HUDEP-2 (cell line): ENCODE measurements around the gene ST3GAL5.
A peak's percentile ranks its signal among the peaks of the same experiment; 100 is the strongest.
"Not testable (repeated sequence)": the region's sequence is repeated elsewhere in the genome, so short reads cannot be mapped to it uniquely, and the experiment has no call there.

ENCODE experiments used
- DNase-seq, 76 experiments: peaks; one replicate each; lab custom pipeline; 2025; ENCODE audit not compliant: unreplicated experiment in 76 of 76; lab: John Stamatoyannopoulos, UW

Gene ST3GAL5

DNA sequence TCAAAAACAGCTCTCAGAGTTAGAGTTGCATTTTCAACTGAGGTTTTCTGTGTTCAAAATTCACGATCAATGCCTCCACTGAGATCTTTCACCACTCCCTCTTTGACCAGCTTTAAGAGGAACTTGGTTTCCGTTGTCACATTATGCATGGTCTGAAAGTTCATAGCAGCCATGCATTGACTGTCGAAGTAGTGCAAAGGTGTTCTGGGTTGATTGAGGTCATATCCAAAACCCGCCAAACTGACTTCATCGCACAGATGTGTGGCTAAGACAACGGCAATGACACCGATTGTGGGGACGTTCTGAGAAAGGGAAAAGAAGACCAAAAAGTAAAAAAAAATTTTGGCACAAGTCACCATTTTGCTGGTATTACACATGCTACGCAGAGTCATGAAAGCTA, 48.7 kb downstream of the ST3GAL5 start:
- no peak for DNase-seq

DNA sequence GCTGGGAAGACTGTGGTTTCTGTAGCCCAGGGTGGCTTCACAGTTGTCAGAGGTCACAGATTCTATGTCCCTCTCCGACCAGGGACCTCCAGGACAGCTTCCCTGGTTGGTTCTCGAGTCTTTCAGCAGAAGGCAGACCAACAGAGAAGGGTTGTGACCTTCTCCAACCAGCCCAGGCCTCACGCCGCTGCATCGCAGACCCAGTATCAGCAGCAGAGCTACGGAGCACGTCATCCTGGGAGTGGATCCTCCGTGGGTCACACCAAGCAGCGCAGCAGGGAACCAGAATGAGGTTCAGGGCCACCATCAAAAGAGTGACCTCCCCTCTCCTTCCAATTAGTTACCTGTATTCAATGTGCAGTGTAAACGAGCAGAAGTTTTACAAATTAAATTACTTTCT, 49.3 kb downstream of the ST3GAL5 start:
- DNase-seq: no peak

DNA sequence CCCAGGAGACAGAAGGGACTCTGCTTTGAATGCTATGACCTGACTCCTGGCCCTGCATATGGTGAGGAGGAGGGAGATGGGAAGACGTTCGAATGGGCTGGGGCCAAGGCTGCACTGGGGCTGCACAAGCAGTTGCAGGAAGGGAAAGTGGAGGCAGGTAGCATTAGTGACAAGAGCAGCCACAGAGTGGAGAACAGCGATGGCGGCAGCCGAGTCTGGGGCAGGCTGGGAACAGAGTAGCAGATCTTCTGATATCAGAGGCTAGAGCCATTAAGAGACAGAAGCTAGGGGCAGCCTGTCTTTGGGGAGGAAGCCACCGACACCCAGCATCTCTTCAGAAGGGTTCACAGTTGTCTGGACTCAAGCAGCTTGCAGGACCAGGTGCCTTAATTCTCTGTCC, 50.1 kb downstream of the ST3GAL5 start:
- DNase-seq: no peak

DNA sequence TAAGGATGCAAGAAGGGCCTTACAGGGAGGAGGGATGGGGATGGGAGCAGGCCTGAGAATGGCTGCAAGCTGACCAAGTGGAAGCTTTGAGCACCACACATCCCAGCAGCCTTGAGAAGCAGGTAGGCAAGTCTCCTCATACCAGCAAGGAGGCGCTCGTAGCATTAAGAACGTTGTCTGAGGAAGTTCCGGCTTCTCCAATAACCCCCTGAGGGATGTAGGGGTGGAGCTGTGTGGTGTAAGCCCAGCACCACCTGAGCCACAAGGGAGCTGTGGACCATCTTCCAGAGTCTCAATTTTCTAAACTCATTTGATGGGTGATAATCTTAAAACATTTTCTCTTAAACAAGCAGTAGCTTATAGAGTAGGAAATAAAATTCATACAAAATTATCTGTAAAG, 50.6 kb downstream of the ST3GAL5 start:
- peak in 3 of 76 experiments; percentile 5 to 34 (median 25) for DNase-seq

DNA sequence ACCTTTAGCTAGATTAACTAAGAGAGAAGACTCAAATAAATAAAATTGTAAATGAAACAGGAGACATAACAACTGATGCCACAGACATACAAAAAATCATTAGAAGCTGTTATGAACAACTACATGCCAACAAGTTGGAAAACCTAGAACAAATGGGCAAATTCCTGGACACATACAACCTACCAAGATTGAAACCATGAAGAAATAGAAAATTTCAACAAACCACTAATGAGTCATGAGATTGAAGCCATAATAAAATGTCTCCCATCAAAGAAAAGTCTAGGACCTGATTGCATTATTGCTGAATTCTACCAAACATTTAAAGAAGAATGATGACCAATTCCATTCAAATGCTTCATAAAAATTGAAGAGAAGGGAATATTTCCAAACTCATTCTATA, 54.3 kb downstream of the ST3GAL5 start:
- no peak for DNase-seq

DNA sequence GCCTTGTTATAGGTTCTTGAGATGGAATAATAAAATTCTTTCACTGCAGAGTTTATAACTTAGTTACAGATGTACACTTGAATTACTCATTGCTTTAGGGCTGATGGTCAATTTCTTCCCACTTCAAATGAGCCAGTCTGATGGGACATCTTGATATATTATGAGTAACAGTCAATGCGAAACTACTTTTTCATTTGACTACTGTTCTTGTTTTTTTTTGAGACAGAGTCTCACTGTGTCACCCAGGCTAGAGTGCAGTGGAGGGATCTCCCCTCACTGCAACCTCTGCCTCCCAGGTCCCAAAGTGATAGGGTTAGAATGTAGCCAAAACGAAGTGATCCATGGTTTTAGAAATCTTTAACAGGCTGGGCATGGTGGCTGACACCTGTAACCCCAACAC, 57.1 kb downstream of the ST3GAL5 start:
- no peak for DNase-seq

DNA sequence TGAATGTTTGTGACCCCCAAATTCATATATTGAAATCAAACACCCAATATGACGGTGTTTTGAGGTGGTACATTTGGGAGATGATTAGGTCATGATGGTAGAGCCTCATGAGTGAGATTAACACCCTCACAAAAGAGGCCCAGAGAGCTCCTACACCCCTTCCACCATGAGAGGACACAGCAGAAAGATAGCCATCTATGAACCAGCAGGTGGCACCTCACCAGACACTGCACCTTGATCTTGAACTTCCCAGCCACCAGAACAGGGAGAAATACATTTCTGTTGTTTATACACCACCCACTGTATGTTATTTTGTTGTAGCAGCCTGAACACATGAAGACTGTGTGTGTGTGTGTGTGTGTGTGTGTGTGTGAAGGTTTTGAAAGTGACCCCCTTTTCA, 58.1 kb downstream of the ST3GAL5 start:
- DNase-seq: no peak

DNA sequence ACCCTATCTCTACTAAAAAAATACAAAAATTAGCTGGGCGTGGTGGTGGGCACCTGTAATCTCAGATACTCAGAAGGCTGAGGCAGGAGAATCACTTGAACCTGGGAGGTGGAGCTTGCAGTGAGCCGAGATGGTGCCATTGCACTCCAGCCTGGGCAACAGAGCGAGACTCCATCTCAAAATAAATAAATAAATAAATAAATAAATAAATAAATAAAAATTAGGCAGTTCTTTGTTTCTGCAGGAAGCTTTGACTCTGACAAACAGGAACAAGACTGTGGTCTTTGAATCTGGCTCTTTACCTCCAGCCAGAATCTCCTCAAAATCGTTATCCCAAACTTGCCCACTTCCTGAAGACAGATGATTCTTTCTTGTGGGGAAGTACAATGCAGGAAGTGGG, 59.4 kb downstream of the ST3GAL5 start:
- not testable (repeated sequence) for DNase-seq

DNA sequence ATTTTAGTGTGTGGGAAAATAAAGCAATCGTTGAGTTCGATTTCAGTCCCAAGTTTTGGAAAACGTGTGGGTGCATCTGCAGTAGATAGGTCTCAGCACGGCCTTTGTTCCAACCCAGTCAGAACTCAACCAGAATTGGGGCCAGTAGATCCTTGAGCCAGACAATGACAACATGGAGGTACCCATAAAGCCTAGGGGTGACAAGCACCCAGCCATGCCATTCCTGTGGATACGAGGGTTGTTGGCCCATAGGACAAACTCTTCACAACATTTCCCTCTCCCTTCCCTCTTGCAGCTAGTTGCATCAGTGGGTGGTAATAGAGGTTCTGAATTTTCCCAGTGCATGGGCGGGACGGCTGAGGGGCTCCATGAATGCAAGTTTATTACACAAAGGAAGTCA, 60.1 kb downstream of the ST3GAL5 start:
- DNase-seq: no peak

DNA sequence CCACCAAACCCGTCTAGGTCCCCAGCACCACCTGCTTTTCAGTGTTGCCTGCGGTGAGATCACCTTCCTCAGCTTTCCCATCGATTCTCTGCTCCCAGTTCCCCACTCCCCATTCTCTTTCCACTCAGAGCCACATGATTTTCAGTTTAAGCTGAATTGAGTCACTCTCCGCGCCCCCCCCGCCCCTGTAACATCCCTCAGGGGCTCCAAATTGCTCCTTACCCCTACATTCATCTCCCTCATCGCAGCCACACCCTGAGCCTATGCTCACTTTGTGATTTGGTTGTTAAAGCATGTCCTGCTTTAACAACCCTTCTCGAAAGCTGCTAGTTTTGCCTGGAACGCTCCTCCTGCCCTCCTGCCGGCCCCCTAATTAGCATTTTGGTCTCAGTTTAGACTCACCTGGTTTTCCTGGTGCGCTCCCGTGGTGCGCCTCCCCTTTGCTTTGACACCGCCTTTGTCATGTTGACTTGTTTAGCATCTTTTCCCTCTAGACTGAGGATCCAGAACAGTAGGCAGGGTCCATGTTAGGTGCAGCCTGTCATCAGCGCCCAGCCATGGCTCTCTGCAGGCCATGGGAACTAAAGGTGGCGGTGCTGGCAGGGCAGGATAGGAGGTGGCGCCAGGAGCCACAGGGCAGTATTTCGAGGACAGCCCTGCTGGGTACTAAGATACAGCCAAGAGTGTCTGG, 60.8 kb downstream of the ST3GAL5 start:
- DNase-seq: no peak

DNA sequence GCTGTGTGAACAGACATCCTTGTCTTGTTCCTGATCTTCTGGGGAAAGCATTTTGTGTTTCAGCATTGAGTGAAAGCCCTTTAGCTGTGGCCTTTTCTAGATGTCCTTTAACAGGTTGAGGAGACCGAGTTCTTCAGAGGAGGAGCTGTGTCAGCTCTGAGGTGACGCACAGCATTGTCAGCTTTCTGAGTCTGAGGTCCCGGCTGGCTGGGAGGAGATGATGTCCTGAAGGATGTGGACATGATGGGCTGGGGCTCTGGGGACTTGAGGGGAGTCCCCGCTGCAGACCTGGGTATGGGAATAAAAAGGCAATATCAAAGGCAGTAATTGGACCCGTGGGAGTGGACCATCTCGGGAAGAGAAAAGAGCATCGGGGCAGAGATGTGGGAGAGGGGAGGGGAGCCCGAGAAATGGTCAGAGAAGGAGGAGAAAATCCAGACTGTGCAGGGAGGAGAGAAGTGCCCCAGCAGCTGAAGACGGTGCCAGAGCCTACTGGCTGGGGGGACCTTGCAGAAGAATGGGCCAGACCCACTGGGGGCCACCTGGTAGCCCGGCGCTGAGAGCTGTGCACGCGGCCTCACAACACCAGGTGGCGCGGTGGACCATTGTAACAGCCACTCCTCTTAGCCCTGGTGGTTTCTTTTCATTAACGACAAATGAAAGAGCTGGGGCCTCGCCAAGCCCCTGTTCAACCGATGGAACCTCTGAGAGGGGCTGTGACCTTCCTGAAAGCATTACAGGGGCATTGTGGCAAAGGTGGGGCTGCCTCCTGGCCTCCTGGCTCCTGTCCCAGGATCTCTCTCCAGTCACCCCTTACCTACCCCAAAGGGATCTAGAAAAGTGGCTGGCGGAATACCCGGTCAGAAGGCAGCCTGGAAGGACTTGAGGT, 61.6 kb downstream of the ST3GAL5 start:
- peak in 48 of 76 experiments; percentile 3 to 68 (median 31) for DNase-seq

DNA sequence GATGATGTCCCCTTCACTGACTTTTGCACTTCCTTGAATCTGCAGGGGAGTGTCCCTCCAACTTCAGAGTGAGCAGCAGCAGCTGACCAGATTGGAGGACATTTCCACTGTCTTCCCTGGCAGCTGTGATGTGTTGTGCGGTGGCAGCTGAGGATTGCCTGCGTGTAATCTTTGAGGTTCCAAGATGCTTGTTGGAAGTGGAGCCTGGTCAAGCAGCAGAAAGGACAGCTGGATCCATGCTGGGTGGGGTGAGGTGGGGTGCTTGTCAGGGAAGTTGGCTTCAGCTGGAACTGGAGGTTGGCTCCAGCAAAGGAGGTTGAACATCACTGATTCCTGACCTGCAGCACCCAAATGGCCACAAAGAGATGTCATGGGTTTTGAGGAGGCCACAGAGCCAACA, 64.8 kb downstream of the ST3GAL5 start:
- no peak for DNase-seq

DNA sequence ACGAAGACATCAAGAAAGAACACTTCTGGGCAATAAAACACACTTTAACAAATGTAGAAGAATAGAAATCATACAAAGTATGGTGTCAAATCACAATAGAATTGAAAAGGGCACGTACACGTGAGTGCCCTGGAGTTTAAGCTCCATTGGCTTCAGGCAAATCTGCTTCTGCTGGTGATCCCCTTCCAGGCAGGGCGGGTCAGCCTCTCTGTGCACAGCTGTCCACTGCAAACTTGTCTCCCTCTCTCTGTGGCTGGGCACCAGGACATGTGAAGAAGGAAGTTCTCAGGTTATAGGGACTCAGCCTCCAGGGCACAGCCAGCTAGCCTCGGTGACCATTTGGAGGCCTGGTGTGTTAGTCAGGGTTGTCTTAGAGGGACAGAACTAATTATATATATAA, 66.0 kb downstream of the ST3GAL5 start:
- no peak for DNase-seq

DNA sequence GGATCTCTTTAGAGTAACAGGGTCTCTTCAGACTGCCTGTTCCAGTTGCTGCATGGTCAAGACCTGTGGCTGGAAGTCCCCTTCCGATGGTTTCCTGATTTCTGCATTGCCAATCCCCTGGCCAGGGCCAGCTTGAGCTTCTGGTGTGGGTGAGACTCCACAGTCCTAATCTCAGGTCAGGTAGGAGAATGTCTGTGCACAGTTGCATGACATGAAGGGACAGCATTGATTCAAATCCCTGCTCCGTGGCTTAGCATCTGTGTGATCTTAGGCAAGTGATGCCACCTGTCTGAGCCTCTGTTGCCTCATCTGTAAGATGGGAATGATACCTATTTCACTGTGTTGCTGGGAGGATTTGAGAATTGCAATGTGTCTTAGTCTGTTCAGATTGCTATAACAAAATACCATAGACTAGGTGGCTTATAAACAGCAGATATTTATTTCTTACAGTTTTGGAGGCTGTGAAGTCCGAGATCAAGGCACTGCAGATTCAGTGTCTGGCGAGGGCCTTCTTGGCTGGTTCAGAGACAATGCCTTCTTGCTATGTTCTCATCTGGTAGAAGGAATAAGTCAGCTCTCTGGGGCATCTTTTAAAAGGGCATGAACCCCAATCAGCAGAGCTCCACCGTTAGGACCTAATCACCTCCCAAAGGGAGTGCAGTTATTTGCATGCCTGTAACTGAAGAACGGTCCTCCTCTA, 68.8 kb downstream of the ST3GAL5 start:
- DNase-seq: no peak

DNA sequence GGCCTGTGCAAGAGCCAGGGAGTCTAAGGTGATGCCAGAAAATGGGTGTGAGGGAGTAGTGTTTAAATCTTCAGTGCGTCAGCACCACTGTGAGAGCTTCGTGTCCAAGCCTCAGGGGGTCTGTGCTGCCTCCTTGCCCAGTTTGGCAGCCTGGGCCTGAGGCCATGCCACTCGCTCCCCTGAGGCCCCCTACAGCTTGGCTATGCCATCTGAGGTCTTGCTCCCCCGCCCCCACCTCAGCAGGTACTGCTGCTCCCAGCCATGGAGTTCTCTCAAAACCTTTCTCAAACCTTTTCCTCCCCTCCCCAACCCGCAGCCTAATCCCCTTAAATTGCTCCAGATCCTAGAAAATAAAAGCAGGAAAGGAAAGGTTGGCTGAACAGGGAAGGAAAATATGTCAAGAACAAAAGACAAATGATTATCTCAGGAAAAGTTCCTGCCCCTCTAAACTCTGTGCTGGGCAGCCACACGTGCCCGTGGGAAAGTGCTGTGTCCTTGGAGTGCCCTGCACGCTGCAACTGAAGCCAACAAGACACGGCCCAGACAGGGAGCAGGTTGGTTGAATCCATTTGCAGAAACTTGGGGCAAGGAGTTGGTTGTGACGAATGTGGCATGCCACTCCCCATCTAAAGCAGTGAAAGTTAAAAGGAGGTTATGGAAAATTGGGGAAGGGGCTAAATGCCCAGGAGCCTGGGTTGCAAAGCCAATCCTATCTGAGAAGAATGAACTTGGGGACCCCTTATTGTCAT, 73.8 kb downstream of the ST3GAL5 start:
- DNase-seq: no peak

DNA sequence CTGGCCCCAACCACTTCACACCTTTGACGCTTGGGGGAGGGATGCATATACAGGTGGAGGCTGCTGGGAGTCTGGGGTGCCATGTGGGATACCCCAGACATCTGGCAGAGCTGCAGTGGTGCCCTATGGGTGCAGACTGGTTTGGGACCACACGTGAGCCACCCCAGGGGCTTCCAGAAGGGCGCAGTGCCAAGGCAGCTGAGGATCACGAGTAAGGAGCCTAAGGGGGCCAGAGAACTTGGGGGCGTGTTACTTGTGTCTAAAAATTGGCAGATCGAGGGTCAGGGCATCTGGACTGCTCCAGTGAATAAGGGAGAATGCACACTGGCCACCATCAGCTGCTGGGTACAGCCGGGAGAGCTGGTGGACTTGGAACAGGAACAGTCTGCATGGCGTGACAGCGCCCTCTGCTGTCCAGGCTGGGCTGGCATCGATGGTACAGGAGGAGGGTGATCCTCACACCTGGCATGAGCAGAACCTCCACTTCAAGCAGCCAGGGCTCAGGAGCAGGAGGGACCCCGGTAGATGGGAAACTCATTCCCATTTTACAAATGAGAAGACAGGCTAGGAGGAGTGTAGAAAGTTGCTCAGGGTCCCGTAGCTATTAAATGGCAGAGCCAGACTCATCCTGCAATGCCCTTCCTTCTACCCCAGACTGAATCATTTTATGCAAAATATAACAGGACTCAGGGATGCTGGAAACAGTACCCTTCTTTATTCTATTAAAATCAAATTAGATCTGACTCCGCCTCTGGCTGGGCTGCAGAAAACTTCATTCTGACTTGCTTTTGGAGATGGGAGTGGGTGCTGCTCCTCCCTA, 74.6 kb downstream of the ST3GAL5 start:
- peak in 69 of 76 experiments; percentile 6 to 81 (median 49) for DNase-seq

DNA sequence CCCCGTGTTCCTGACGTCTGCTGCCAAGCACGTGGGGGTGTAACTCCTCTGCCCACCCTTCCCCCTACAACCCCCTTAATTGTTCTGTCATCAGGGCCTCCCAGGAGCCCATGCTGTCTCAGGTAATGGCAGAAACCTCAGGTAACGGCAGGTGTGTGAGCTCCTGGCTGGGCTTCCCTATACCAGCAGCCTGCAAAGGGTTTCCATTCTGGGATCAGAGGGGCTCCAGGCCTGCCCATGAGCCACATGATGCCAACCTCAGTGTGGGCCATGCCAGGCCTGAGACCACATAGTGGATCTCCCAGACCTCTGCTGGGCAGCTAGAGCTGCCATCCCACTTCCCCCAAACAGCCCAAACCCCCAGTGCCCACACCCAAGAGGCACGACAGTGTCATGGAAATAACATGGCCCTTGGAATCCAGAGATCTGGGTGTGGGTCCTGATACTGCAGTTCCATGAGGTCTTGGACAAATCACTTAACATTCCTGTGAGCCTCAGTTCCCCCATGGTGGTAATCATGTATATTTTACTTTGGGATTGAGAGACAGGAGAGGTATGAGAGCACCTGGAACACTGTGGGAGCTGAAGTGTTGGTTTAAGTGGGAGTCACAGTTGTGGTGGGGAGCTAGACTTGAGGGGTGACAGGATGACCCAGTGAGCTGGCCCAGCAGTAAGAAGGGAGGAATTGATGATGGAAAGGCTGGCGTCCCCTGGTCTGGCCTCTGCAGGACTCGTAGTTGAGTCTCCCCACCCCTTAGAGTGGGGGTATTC, 75.4 kb downstream of the ST3GAL5 start:
- DNase-seq: no peak

DNA sequence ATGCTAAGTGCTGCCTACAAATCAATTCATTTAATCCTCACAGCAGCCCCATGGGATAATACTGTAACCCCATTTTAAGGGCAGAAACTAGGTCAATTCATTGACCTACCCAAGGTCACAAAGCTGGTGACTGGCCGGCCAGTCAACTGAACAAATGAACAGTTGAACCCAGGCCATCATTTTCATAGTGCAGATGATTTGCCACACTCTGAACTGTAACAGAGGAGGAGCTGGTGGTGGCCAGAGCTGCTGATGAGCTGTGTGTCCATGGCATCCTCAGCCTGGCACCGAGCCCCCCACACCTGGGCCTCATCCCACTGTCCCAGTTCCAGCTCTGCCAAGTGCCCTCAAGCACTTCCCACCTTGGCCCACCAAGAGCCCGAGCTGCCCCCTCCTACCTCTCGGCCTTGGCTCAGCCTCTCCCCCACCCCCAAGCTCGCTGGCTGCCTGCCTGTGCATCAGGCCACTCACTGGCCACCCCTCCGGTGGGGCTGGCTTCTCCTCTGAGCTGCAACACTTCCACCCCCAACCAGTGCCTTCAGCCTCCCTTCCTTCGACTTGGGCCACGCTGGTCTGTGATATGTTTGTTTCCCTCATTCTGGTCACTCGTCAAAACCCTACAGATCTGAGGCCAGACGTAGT, 76.6 kb downstream of the ST3GAL5 start:
- no peak for DNase-seq
